Activated T-cell treated with anti-CD3 and anti-CD28 coated beads, Interleukin-2, amount 50 U/mL, for 48 hours (primary cell): ENCODE results near the gene SCN9A.
"Not testable (repeated sequence)": the region's sequence is repeated elsewhere in the genome, so short reads cannot be mapped to it uniquely, and the experiment has no call there.

Source experiments
- DNase-seq, 2 experiments: peaks; one replicate each; pipeline ENCODE4 v3.0.0-alpha.2; 2020

SCN9A gene

DNA sequence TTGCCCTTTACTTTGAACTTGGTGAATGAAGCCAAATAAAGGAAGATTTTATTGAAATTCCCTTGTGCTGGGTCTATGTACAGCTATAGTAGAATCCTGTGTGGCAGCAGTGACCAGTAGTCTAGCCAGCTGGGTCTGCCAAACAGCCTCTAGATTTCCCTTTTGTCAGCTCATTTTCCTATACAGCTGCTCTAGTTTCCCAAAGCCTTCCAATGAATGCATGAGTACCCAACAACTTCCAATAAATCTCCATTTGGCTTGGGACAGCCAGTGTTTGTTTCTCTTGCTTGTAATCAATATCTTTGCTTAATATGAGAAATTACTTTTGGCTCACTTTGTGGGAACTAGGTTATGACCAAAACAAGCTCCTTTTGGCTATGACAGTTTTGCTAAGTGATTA is 43.6 kb downstream of the SCN9A start:
- no peak for DNase-seq

DNA sequence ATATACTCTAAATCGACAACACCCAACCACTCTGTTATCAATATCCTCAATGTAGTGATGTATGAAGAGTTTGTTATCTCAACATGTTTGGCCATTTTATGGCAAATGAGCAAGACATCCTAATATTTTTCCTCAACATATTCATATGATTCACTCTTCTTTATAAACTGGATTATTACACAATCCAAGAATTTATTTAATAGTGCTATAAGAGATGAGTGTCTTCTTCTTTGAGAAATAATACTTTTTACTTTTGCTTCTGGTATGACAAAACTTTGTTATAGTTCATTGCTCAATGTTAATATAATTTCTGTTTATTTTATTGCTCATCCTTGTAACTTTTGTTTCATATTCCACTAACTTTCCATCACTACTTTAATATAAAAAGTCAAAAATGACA is 44.3 kb downstream of the SCN9A start:
- no peak for DNase-seq

DNA sequence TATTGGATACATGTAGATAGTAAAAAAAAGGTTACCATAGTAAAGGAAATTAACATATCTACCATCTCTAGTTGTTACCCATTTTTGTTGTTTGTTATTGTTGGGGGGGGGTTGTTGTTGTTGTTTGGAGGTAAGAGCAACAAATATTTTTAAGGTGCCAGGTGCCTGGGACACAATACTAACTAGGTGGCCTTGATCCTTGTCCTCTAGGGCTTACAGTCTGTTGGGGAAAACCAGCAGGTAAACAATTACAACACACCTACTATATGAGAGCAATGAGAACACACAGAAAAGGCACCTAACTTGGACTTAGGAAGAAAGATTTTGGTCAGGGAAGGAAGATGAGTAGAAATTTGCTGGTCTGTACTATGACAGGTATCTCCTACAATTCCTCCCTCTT is 46.3 kb downstream of the SCN9A start:
- no peak for DNase-seq

DNA sequence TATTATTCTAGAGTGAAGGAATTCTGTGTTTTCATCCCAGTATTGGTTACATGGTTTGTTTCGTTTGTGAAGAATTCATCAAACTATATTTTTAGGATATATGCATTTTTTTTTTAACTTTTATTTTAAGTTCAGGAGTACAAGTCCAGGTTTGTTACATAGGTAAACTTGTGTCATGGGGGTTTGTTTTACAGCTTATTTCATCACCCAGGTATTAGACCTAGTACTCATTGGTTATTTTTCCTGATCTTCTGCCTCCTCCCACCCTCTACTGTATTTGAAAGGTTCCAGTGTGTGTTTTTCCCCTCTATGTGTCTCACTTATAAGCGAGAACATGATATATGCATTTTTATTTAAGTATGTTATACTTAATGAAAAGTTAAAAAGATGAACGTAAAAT is 47.6 kb downstream of the SCN9A start:
- DNase-seq, result no peak

DNA sequence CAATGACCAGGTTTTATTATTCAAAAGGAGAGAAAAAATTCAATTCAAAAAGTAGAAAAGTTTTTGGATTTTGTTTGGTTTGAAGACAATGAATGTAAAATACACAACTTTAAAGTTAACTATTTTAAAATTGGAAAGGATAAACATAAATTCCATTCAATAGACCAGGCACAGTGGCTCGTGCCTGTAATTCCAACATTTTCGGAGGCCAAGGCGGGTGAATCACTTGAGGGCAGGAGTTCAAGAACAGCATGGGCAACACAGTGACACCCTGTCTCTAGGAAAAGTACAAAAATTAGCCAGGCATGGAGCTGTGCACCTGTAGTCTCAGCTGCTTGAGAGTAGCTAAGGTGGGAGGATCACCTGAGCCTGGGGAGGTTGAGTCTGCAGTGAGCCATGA is 54.7 kb downstream of the SCN9A start:
- no peak for DNase-seq

DNA sequence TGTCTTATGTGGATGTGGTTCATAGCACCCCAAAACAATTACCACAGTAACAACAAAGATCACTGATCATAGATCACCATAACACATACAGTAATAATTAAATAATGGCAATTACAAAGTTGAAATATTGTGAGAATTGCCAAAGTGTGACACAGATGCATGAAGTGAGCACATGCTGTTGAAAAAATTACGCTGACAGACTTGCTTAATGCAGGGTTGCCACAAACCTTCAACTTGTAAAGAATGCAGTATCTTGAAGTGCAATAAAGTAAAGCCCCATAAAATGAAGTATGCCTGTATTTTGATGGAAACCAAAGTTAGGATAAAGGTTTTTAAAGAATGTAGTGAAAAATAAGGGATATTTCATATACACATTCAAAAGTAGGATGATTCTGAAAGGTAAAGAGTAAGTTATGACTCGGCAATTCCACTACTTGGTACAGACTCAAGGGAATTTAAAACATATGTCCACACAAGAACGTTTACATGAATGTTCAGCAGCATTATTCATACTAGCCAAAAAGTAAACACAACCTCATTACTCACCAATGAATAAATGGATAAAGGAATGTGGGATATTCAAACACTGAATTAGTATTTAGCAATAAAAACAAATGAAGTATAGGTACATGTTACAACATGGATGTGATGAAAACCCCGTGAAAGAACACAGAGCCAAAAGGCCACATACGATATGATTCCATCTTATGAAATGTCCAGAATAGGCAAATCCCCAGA is 61.6 kb downstream of the SCN9A start:
- no peak for DNase-seq

DNA sequence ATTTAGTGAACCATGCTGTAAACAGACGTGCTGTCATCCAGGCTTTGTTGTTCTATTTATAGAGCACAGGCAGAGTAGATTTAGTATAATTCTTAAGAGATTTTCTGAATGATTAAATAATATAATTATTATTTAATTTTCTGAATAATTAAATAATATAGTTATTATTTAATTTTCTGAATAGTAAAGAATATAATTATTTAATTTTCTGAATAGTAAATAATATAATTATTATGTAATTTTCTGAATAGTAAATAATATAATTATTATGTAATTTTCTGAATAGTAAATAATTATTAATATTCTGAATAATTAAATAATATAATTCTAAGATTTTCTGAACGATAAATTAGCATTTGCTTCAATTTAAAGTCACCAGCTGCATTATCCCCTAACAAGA is 62.9 kb downstream of the SCN9A start:
- not testable (repeated sequence) for DNase-seq

DNA sequence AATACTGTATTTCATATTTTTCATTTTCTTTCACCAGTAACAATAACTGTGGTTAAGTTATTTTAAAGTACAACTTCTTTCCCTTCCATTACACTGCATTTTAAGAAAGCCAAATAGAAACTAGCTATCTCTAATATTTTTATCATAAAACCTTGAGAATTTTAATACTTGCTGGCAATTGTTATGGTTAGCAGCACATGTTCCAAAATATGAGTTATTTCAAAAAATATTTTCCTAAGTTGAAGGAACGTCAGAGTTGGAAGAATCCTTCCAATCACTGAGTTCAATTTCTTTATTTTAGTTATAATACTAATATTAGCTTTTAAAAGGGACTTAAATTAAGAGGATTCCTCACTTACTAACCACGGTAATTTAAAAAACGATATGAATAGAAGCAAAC is 68.4 kb downstream of the SCN9A start:
- no peak for DNase-seq

DNA sequence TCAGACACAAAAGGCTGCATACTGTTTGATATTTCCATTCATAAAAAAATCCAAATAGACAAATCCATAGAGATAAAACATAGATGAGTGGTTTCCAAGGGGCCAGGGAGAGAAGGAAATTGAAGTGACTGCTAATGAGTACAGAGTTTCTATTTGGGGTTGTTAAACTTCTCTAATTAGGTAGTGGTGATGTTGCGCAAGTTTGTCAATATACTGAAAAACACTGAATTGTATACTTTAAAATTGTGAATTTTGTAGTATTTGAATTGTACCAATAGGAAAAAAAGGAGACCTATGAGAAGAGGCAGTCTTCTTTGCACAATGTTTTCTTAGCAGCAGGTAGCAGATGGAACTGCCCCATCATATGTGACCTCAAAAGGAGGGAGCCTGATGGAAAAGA is 71.1 kb downstream of the SCN9A start:
- DNase-seq, result no peak

DNA sequence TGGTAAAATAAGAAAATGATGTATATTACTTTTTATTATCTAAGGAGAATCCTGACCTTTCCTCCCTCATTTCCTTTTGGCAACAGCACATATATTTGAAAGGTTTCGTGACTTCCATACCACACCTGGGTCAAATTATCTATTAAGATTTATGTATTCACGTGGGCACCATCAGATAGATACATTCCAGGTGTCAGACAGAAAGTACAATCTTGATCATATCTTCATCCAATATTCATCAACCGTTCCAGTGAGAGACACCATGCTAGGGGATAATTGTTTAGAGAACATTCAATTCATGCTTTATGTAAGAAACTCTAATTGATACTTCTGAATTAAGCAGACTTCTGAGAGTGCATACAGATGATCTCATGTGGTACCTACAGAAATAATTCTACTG is 73.7 kb downstream of the SCN9A start:
- DNase-seq, result no peak

DNA sequence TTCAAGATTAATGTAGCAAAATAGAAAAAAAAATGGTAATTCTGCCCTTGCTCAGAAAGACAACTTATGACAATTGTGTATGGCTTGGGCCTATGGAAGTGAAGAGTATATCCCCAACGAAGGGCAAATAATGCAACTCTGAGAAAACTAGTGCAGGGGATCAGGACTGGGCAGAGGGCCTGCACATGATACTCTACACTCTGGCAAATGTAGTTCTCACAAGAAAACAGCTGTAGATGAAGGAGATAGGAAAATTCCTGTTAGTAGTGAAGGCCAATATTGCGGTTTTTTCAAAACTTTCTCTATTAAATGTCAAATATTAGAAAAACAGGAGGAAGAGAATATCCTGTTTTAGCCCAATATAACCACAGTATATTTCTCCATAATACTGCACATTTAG is 77.8 kb downstream of the SCN9A start:
- no peak for DNase-seq

DNA sequence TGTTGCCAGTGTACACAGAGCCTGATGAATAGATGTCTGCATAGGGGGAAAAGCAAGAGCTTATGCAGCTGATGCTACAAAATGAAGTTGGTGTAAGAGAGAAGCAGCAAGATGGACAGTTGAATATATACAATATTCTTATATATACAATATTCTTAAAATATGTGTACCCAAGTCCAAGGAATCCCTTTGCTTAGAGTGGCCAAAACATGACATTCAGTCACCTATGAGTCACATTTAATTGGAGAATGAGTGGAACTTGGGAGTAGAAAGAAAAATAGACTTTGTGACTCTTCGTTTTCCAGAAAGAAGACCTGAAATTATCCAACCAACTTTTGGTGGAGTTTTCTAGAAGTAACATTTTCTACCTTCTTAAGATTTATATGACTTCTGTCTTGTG is 81.8 kb downstream of the SCN9A start:
- no peak for DNase-seq

DNA sequence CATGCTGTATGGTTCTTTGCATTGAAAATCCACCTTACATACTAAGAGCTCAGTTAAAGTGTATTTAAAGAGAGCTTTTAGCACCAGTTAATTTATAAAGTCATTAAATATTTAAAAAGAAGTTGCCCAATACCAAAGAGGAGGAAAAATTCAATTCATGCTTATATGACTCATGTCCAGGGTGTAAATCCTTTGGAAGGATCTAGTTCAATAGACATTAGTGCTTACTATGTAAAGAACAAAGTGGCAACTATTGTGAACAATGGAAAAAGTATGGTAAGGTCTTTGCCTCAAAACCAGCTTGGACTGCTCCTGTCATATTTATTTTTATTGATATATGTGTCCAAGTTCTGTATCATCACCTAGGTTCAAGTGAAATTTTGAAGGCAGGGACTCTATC is 90.5 kb downstream of the SCN9A start:
- no peak for DNase-seq

DNA sequence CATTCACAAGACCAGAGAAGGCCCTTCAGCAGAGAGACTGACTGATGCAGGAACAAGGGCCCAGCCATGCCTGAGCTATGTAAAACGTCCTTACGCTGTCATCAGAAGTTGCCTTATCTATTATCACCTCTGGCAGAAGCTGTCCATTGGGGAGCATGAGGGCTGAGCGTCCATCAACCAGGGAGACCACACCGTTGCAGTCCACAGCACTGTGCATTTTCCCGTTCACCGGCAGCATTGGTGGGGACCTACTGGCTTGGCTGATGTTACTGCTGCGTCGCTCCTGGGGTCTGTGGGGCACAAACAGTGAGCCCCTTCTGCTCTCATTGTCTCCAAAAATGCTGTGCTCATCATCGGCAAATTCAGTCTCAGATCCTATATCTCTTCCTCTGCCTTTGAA is 91.4 kb downstream of the SCN9A start:
- DNase-seq, result no peak

DNA sequence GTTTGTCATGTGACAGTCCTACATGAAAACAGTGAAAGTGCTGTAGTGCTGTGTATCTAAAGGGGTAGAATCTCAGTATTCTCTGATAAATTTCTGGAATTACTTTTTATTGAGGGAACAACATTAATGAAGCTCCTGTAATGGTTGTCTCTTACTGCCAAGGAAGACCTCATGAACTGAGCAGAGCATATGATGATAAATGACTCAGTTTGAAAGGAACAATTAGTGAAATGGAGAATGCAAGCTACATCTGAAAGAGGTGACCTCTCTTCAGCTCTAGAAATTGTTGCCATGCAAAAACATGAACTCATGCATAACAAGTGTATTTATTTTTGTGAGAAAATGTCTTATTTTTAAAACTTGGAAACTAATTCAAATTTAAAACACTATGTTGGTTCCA is 93.6 kb downstream of the SCN9A start:
- no peak for DNase-seq

DNA sequence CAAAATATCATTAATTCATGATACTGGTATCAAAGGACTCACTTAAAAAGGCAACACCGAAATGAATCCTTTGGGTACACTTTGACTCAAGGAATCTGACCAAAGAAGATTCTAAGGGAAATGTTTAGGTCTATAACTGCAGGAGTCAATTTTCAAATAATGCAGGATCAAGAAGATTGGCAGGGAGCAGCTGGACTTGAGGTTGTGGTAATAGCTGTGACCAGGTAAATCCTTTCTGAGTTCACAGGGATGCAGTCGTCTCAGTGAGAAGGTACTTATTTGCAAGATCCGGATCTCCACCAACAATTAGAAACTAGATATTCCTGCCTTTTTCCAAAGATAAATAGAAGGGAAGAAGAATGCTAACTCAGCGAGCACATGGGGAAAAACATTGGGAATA is 96.9 kb downstream of the SCN9A start:
- no peak for DNase-seq

DNA sequence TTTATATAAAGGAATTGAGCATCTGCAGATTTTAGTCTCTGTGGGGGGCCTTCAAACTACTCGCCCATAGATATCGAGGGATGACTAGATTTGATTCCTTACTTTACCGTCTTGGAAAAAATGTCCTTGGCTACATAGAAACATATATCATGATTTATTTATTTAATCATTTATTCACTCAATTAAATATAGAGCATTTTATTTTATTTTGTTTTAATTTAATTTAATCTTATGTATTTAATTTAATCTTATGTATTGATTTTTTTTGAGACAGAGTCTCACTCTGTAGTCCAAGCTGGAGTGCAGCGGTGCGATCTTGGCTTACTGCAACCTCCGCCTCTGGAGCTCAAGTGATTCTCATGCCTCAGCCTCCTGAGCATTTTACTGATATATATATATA is 105.4 kb downstream of the SCN9A start:
- DNase-seq, result no peak

DNA sequence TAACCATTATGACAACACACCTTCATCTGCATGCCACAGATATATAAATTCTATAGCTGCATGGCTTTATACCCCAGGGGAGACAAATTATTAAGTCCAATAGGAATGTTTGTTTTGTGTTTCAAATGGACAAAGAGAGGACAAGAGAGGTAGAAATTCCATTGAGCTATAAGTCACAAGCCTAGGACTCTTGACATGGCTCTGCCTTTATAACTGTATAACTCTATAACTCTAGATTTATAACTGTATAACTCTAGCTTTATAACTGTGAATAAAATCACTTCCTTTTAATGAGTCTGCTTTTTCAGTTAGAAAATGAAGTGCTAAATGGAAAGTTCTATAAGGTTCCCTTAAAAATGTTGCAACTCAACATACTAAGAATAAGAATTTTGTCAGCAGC is 106.4 kb downstream of the SCN9A start:
- DNase-seq, result no peak

DNA sequence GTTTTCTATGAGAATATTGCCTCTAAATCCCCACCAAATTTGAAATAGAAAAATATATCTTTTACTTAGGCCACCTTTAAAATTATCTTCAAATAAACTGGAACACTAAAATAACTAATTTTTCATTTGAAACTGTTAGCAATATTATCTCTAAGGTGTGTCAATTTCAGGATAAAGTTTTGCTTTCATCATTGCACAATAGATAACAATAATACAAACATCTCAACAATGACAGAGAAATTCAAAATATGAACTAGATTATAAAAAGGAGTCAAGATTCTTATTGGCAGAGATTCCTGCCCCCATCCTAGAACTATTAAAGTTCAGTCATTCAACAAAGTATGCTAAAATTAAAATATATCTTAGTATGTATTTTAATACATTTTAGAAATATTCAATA is 117.9 kb downstream of the SCN9A start:
- no peak for DNase-seq

DNA sequence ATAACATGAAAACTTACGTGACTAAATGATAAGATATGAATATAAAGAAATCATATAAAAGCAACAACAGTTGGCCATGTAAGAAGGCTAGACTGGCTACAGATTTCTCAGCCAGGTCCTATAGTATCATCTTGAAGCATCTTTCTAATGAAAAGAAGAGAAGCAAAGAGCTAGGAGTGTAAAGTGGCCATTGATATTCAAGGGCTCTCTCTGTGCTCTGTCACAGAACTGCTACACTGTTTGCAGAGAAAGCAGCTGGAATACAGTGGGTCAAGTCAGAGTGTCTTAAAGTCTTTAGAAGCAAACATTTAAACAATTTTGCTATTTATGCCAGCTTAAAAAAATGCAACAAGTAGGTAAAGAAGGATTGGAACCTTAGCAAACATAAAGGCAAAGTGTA is 118.8 kb downstream of the SCN9A start:
- DNase-seq, result no peak

DNA sequence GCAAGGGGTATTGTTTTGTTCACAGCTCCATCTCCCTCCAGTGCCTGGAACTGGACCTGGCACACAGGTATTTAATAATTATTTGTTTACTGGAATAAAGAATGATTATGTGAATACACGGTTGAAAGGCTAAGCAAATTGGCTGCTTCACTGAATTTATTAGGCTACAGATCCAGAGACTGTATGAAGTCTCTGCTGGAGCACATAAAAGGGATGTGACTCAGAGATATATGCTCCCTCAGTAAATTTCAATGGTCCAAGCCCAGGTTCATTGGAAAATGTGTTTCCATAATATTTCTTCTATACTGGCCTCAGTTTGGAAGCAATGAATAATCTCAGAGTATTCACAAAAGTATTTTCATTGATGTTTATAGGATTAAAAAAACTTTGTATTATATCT is 126.4 kb downstream of the SCN9A start:
- no peak for DNase-seq

DNA sequence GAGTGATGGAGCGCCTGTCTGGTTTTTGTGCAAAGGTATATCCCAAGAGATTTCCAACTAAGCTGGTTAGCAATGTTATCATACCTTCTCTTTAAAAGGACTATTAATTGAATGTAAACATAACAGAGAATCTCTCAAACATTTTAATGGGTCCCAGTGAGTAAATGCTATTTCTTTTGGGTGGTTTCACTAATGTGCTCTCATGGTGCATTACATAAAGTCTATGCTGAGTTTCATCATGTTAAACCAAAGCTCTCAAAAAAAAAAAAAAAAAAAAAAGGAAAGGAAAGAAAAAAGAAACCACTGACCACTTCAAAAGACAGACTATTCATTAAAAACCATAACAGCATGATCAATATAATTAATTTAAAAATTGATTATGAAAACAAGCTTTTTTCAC is 128.8 kb downstream of the SCN9A start:
- no peak for DNase-seq

DNA sequence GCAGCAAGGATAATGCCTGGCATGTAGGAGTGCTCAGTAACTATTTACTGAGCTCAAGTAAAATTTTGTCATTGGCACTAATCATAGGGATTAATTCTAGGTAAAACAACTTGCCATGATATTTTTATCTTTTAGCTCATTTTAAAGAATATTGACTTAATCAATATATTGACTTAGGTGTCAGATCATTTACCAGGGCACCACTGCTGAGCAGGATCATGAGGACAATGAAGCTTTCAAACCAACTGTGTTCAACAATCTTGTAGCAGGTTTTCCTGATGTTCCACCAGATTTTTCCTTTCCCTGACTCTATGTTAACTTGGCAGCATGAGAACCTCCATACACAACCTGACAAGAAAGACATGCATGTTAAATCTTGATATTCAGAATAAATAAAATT is 133.4 kb downstream of the SCN9A start:
- no peak for DNase-seq

DNA sequence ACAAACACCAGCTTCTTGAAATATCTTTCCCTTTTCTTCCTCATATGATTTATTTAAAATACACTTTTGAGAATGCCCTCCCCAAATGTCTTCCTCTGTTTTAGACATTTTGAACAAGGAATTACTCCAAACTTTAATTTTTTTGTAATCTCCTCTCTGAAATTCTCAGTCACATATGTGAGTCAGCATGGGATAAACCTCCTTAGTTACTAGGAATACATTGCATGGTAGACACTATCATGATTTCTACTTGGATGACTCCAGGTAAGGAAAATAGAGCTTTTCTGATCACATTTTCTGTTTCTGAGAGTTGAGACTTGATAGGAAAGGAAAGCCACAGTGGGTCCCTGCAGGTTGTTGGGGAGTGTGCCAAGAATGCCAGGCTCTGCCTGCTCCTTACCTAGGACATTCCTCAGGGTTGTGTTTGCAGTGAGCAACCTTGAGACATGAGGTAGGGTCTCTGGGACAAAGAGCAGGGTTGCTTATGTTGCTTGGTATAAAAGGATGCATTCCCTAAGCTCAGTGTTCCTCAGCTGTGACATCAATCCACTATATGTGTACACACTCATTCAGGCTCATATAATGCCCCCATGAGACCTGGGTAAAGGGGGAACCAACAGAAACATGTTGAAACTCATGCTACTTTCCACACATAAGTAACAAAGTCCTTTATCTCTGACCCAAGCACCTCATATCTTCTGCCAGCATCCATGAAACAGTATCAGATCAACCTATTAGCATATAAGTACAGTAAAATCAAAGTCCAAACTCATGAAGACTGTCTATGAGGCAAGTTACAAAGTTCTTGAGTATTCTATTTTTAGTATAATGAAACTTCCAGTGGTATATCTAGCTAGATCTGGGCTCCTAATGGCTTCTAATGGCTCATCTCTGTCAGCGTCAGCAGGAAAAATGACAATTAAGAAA is 135.1 kb downstream of the SCN9A start:
- no peak for DNase-seq

DNA sequence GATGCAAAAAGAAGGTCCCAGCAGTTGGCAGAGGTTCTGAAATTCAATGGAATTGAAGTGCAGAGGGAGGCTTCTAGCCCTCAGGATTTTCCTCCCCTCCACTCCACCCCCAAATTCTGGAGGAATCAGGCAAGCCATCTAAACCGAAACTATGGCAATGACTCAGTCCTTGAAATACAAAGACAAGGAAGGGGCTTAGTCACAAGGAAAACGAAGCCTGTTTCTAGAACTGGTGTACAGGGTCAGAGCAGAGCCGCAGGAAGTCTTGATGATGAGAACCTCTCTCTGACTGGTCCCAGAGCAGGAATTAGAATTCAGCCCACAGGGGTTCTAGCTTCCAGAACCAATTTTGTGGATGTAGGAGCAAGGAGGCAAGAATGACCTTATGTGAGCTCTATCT is 136.2 kb downstream of the SCN9A start:
- no peak for DNase-seq
